Natural killer cell (primary cell): ENCODE data around the gene FRAS1. TPM values are rescaled to one million over a fixed set of nuclear protein-coding genes. Genes with fewer than 3 reads are reported as not detected.

Experiments
- ATAC-seq, 3 donors: fragments of 150-1000 bp in 2 of 3; fragments of 200-7000 bp in 1 of 3; cut with Tn5 transposase; 1 replicate in 1 of 3; 2 replicates in 2 of 3; pipeline ENCODE4 v1.10.0; 2021; ENCODE audit warnings: mild to moderate bottlenecking in 2 of 3, moderate library complexity in 2 of 3
- DNase-seq, 2 donors: peaks; one replicate each; pipeline versions ENCODE4 v3.0.0 to v3.0.0-alpha.2; 2013 to 2021; ENCODE audit warnings: mixed read lengths in 1 of 2
- H3K27ac ChIP-seq: one replicate; pipeline ENCODE4 v1.5.1; 2013; ENCODE audit warnings: mild to moderate bottlenecking, low read length
- H3K27me3 ChIP-seq: one replicate; pipeline ENCODE4 v1.6.1; 2013; ENCODE audit warnings: low read length; ENCODE audit not compliant: control insufficient read depth, insufficient read depth
- H3K36me3 ChIP-seq: one replicate; pipeline ENCODE4 v1.6.1; 2013; ENCODE audit warnings: low read length; ENCODE audit not compliant: control insufficient read depth, insufficient read depth
- H3K4me1 ChIP-seq: one replicate; pipeline ENCODE4 v1.6.1; 2013; ENCODE audit warnings: low read length; ENCODE audit not compliant: control insufficient read depth, insufficient read depth
- H3K4me3 ChIP-seq: one replicate; pipeline ENCODE4 v1.5.1; 2013; ENCODE audit warnings: low read length
- H3K9me3 ChIP-seq: one replicate; pipeline ENCODE4 v1.6.1; 2013; ENCODE audit warnings: low read length; ENCODE audit not compliant: control insufficient read depth, insufficient read depth
- H3K27ac Mint-ChIP-seq, 2 donors: one replicate each; pipeline ENCODE4 v1.8.0; 2022; ENCODE audit warnings: mild to moderate bottlenecking in 2 of 2, mixed read lengths in 2 of 2, moderate library complexity in 1 of 2
- H3K27me3 Mint-ChIP-seq, 2 donors: one replicate each; pipeline ENCODE4 v1.8.0; 2022; ENCODE audit warnings: low read depth in 2 of 2, mixed read lengths in 2 of 2
- H3K36me3 Mint-ChIP-seq: one replicate; pipeline ENCODE4 v1.8.0; 2022; ENCODE audit warnings: mixed read lengths
- H3K4me1 Mint-ChIP-seq, 2 donors: one replicate each; pipeline ENCODE4 v1.8.0; 2022; ENCODE audit warnings: mixed read lengths in 2 of 2
- H3K4me3 Mint-ChIP-seq: one replicate; pipeline ENCODE4 v1.8.0; 2022; ENCODE audit warnings: mild to moderate bottlenecking, moderate library complexity, mixed read lengths
- H3K9me3 Mint-ChIP-seq, 2 donors: one replicate each; pipeline ENCODE4 v1.8.0; 2022; ENCODE audit warnings: mixed read lengths in 2 of 2
- WGBS: methylation state at CpG from one replicate; pipeline ENCODE4 v1.1.7; 2013; ENCODE audit warnings: missing lambda C conversion rate; ENCODE audit not compliant: insufficient coverage; 5-methylcytosine and 5-hydroxymethylcytosine counted together
- intact Hi-C: fragments of 100-400 bp; cut with micrococcal nuclease; formaldehyde crosslinking; loops from one replicate; pipeline ENCODE4 v1.14.2; 2022
- total RNA-seq, 4 donors: library from RNA; stranded (reverse); fragments of 120-200 nt in 1 of 4; gene quantifications; one replicate each; pipeline versions ENCODE4 v1.2.3 to v1.2.4, GENCODE V29; 2013 to 2022
- TF ChIP-seq, protein P1 (sequence below): fragments of 200-600 bp; IDR thresholded peaks from one replicate; pipeline ENCODE4 v1.8.0; 2022; ENCODE audit warnings: antibody characterized with exemption

FRAS1 gene
- total RNA-seq, 3 donors from 2014 or later (not counting 1 experiment from before 2014, with no cell fraction given), result 0.15 to 0.31 TPM; not detected in 1

DNA sequence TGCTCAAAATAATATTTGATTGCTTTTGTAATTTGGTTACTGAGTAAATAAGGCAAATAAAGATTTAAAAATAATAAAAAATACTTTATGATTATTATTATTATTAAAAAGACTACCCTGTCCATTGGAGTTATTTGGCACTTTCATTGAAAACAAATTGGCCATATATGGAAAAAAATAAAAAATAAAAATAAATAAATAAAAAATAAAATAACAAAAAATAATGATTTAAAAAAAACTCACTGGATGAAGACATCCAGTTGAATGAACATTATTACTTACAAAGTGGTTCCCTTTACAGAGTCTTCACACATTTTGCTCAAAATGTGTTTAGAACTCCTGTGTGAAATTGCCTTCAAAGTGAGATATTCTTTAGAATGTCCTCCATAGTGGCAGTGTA, 353.1 kb downstream of the FRAS1 start:
- Mint-ChIP-seq H3K36me3 (no peaks in the 10 kb centered on the region), H3K27ac (no peak overlapping the region), H3K4me1 (no peaks in the 10 kb centered on the region), H3K9me3 (no peaks in the 10 kb centered on the region), H3K27me3 (peaks cover 0 to 2% of the 10 kb centered on the region in 2 donors), H3K4me3 (no peak overlapping the region)
- Histone ChIP-seq H3K27me3 (no peaks in the 10 kb centered on the region), H3K36me3 (no peaks in the 10 kb centered on the region), H3K4me1 (no peaks in the 10 kb centered on the region), H3K4me3 (no peak overlapping the region), H3K9me3 (no peaks in the 10 kb centered on the region), H3K27ac (no peak overlapping the region)
- DNase-seq (no peak), ATAC-seq (no peak)
- intact Hi-C loops, result no loop called here
- TF ChIP-seq, protein P1, sequence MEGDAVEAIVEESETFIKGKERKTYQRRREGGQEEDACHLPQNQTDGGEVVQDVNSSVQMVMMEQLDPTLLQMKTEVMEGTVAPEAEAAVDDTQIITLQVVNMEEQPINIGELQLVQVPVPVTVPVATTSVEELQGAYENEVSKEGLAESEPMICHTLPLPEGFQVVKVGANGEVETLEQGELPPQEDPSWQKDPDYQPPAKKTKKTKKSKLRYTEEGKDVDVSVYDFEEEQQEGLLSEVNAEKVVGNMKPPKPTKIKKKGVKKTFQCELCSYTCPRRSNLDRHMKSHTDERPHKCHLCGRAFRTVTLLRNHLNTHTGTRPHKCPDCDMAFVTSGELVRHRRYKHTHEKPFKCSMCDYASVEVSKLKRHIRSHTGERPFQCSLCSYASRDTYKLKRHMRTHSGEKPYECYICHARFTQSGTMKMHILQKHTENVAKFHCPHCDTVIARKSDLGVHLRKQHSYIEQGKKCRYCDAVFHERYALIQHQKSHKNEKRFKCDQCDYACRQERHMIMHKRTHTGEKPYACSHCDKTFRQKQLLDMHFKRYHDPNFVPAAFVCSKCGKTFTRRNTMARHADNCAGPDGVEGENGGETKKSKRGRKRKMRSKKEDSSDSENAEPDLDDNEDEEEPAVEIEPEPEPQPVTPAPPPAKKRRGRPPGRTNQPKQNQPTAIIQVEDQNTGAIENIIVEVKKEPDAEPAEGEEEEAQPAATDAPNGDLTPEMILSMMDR, result no peak

DNA sequence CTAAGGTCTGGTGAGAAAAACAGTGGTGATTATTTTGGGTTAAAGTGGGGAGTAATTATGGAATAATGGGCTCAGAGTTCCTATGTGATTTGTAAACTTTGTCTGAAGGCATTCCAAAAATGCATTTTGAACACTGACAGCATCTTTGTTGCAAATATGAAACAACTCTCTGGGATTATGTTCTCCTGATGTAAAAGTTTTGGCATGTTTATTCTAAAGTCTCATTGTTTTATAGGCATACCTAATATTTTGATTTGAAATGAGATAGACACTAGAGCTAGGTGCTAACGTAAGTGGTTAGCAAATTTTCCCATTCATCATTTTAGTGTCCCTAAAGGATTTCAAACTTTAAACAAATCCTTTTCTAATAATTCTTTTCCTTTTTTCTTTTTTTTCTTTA, 353.6 kb downstream of the FRAS1 start:
- Mint-ChIP-seq H3K27ac (no peak overlapping the region), H3K4me1 (no peaks in the 10 kb centered on the region), H3K4me3 (no peak overlapping the region), H3K9me3 (no peaks in the 10 kb centered on the region), H3K27me3 (peaks cover 0 to 2% of the 10 kb centered on the region in 2 donors), H3K36me3 (no peaks in the 10 kb centered on the region)
- TF ChIP-seq, protein P1, result no peak
- no CpG with 5 or more reads among the region's 1 CpG for WGBS
- DNase-seq (no peak), ATAC-seq (no peak)
- no peaks in the 10 kb centered on the region for H3K9me3 ChIP-seq
- H3K4me3 ChIP-seq, result no peak overlapping the region
- no peaks in the 10 kb centered on the region for H3K27me3 ChIP-seq
- H3K36me3 ChIP-seq, result no peaks in the 10 kb centered on the region
- intact Hi-C loops, result no loop called here
- no peak overlapping the region for H3K27ac ChIP-seq
- H3K4me1 ChIP-seq, result no peaks in the 10 kb centered on the region

DNA sequence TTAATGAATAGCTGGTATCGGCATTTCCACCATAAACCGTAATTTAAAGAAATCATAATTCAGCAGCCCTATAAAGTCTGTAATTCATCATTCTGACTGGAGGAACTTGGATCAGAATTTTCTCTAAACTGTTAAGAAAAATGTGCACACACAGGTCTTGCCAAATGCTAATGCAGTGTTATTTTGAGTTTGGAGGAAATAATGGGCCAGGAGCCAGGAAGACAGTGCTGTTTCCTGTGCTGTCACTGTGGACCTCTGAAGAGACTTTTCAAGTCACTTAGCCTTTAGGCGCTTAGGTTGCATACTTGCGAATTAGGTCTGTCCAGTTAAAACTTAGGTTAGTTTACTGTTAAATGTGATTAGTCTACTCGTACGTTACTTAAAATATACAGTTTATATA, 357.0 kb downstream of the FRAS1 start:
- no peak for DNase-seq
- no peak for ATAC-seq
- Histone ChIP-seq H3K27ac (no peak overlapping the region), H3K27me3 (no peaks in the 10 kb centered on the region), H3K4me1 (no peaks in the 10 kb centered on the region), H3K4me3 (no peak overlapping the region), H3K36me3 (no peaks in the 10 kb centered on the region), H3K9me3 (no peaks in the 10 kb centered on the region)
- Mint-ChIP-seq H3K27ac (no peak overlapping the region), H3K9me3 (no peaks in the 10 kb centered on the region), H3K27me3 (peaks cover 0 to 10% of the 10 kb centered on the region in 2 donors), H3K36me3 (no peaks in the 10 kb centered on the region), H3K4me3 (no peak overlapping the region), H3K4me1 (no peaks in the 10 kb centered on the region)
- 83% methylated on average over 1 of the region's 6 CpGs for WGBS
- intact Hi-C loops, result no loop called here
- TF ChIP-seq, protein P1, result no peak

DNA sequence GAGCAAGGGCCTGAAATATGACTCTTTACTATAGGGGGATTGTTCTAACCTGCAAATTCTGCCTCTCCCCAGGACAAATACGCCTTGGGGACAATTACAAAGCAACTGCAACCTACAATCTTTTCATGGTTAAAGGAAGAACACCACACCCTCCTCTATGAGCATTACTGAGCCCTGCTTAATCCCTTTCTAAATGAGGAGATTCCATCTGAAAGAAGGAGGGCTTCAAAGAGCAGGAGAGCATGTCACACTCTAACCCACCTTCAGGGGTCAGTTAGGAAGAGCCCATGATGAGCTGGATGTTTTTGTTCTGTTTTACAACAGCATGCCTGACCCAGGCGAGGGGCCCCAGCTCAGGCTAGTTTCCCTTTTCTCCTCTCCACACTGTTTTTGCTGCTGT, 360.5 kb downstream of the FRAS1 start:
- Mint-ChIP-seq H3K4me1 (no peaks in the 10 kb centered on the region), H3K4me3 (no peak overlapping the region), H3K9me3 (no peaks in the 10 kb centered on the region), H3K36me3 (no peaks in the 10 kb centered on the region), H3K27ac (no peak overlapping the region), H3K27me3 (peaks cover 10 to 17% of the 10 kb centered on the region in 2 donors)
- no peak overlapping the region for H3K4me3 ChIP-seq
- 81% methylated on average over 2 of the region's 2 CpGs for WGBS
- no peak for DNase-seq
- ATAC-seq, result no peak
- TF ChIP-seq, protein P1, result no peak
- no peak overlapping the region for H3K27ac ChIP-seq
- H3K27me3 ChIP-seq, result no peaks in the 10 kb centered on the region
- intact Hi-C loops, result no loop called here
- no peaks in the 10 kb centered on the region for H3K9me3 ChIP-seq
- H3K36me3 ChIP-seq, result no peaks in the 10 kb centered on the region
- H3K4me1 ChIP-seq, result no peaks in the 10 kb centered on the region
